Body of pancreas (tissue), 4 donors: Measurements from ENCODE around the gene TRIM71.

ENCODE experiments used
- POLR2A ChIP-seq, 3 donors: fragments of 450-650 bp; IDR thresholded peaks; one replicate each; pipeline ENCODE4 v1.6.1; 2016; ENCODE audit warnings: antibody characterized with exemption in 3 of 3, mild to moderate bottlenecking in 2 of 3
- TF ChIP-seq, protein P1 (sequence below), 7 experiments: fragments of 450-650 bp in 4 of 7; fragments of 200-600 bp in 3 of 7; sonication (generic) in 3 of 7; IDR thresholded peaks; one replicate each; pipeline ENCODE4 v1.5.1; 2016 to 2019; ENCODE audit warnings: antibody characterized with exemption in 7 of 7

- TF ChIP-seq, protein P1, sequence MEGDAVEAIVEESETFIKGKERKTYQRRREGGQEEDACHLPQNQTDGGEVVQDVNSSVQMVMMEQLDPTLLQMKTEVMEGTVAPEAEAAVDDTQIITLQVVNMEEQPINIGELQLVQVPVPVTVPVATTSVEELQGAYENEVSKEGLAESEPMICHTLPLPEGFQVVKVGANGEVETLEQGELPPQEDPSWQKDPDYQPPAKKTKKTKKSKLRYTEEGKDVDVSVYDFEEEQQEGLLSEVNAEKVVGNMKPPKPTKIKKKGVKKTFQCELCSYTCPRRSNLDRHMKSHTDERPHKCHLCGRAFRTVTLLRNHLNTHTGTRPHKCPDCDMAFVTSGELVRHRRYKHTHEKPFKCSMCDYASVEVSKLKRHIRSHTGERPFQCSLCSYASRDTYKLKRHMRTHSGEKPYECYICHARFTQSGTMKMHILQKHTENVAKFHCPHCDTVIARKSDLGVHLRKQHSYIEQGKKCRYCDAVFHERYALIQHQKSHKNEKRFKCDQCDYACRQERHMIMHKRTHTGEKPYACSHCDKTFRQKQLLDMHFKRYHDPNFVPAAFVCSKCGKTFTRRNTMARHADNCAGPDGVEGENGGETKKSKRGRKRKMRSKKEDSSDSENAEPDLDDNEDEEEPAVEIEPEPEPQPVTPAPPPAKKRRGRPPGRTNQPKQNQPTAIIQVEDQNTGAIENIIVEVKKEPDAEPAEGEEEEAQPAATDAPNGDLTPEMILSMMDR (IDR thresholded peaks at IDR 0.05): peak; percentile 58 to 82 (median 68)
- peak in 1 of 3 donors; percentile 11 for TF ChIP-seq POLR2A (IDR thresholded peaks at IDR 0.05)
These were observed 36.4 kb upstream of the TRIM71 start for GRCh38 chr3:32781211-32781968.
